Stimulated activated CD8-positive, alpha-beta memory T cell treated with anti-CD3 and anti-CD28 coated beads, Interleukin-7, amount 100 ng/mL, for 24 hours (primary cell): ENCODE results near the gene MNX1.

ENCODE experiments used
- DNase-seq: peaks from one replicate; pipeline ENCODE4 v3.0.0-alpha.2; 2020; ENCODE audit warnings: low read depth

MNX1 gene

GRCh38 chr7:157010588-157011332 is at the start of gene MNX1:
Gene MNX1 (minus strand): TSS chr7:157010663. CDS start chr7:157010350, 313 bp downstream.
- DNase-seq, result peak; percentile 13

GRCh38 chr7:157059534-157059933 is 49.1 kb upstream of the MNX1 start:
- DNase-seq, result no peak

- DNase-seq, result no peak
These were observed 48.2 kb upstream of the MNX1 start for GRCh38 chr7:157058701-157059100.

- no peak for DNase-seq
These were observed 47.6 kb upstream of the MNX1 start for GRCh38 chr7:157058068-157058467.

- DNase-seq, result no peak
These were observed 46.8 kb upstream of the MNX1 start for GRCh38 chr7:157056957-157057902.

- DNase-seq, result no peak
These were observed 45.8 kb upstream of the MNX1 start for GRCh38 chr7:157056246-157056645.

- DNase-seq, result no peak
These were observed 44.5 kb upstream of the MNX1 start for GRCh38 chr7:157054927-157055326.

- no peak for DNase-seq
These were observed 42.7 kb upstream of the MNX1 start for GRCh38 chr7:157053118-157053517.

- DNase-seq, result no peak
These were observed 36.7 kb upstream of the MNX1 start for GRCh38 chr7:157047148-157047547.

- DNase-seq, result no peak
These were observed 36.2 kb upstream of the MNX1 start for GRCh38 chr7:157046681-157047080.

GRCh38 chr7:157044943-157045660 is 34.6 kb upstream of the MNX1 start:
- no peak for DNase-seq

- DNase-seq, result no peak
These were observed 33.8 kb upstream of the MNX1 start for GRCh38 chr7:157044147-157044687.

GRCh38 chr7:157043745-157044144 is 33.3 kb upstream of the MNX1 start:
- no peak for DNase-seq

GRCh38 chr7:157041514-157042277 is 31.2 kb upstream of the MNX1 start:
- no peak for DNase-seq

- no peak for DNase-seq
These were observed 30.5 kb upstream of the MNX1 start for GRCh38 chr7:157041004-157041403.

- DNase-seq, result no peak
These were observed 27.2 kb upstream of the MNX1 start for GRCh38 chr7:157037635-157038034.

GRCh38 chr7:157037028-157037427 is 26.6 kb upstream of the MNX1 start:
- DNase-seq, result no peak

- DNase-seq, result no peak
These were observed 25.5 kb upstream of the MNX1 start for GRCh38 chr7:157035979-157036378.

GRCh38 chr7:157035302-157035701 is 24.8 kb upstream of the MNX1 start:
- no peak for DNase-seq

- DNase-seq, result no peak
These were observed 23.3 kb upstream of the MNX1 start for GRCh38 chr7:157033483-157034473.
